WI38 (cell line): ENCODE results near the gene GIMAP8.

Experiments
- H3K4me3 ChIP-seq: 2 replicates; pipeline ENCODE4 v1.5.1; 2011; ENCODE audit warnings: low read depth, mild to moderate bottlenecking, control low read depth, low read length
- CTCF ChIP-seq: IDR thresholded peaks from 2 replicates; pipeline ENCODE4 v1.5.1; 2012; ENCODE audit warnings: low read depth, mild to moderate bottlenecking, control low read depth, low read length

Gene GIMAP8

GRCh38 chr7:150450491-150451001, at the start of gene GIMAP8:
Gene GIMAP8 (plus strand): TSS chr7:150450630. CDS start chr7:150466699, 16,069 bp downstream.
- H3K4me3 ChIP-seq = no peak within 1 kb of the TSS
- TF ChIP-seq CTCF = no peak

GRCh38 chr7:150400788-150401423, 49.5 kb upstream of the GIMAP8 start:
- no peak overlapping the region for H3K4me3 ChIP-seq
- TF ChIP-seq CTCF = no peak

GRCh38 chr7:150401424-150401790, 49.0 kb upstream of the GIMAP8 start:
- H3K4me3 ChIP-seq = no peak overlapping the region
- TF ChIP-seq CTCF = no peak

GRCh38 chr7:150401861-150402631, 48.4 kb upstream of the GIMAP8 start:
- H3K4me3 ChIP-seq = no peak overlapping the region
- TF ChIP-seq CTCF = no peak

GRCh38 chr7:150402671-150403321, 47.6 kb upstream of the GIMAP8 start:
- TF ChIP-seq CTCF = no peak
- no peak overlapping the region for H3K4me3 ChIP-seq

GRCh38 chr7:150403376-150404171, 46.9 kb upstream of the GIMAP8 start:
- no peak for TF ChIP-seq CTCF
- no peak overlapping the region for H3K4me3 ChIP-seq
